SK-N-SH (cell line): ENCODE measurements around the gene SLC4A8. TPM values are rescaled to one million over a fixed set of nuclear protein-coding genes. Genes with fewer than 3 reads are reported as not detected.
A peak's percentile ranks its signal among the peaks of the same experiment; 100 is the strongest.

Experiments used
- CTCF ChIA-PET: fragments of 300-600, 350-600 bp; formaldehyde crosslinking; extraction: SDS; loops from one replicate; lab custom pipeline; 2021; lab: Yijun Ruan, JAX
- POLR2A ChIA-PET: fragments of 350-600 bp; sonication (Branson Sonifier 250); formaldehyde crosslinking; extraction: SDS; loops from one replicate; lab custom pipeline; 2020; ENCODE audit warnings: antibody characterized with exemption, inconsistent platforms; lab: Yijun Ruan, JAX
- DNase-seq: peaks from one replicate; pipeline ENCODE4 v3.0.0; 2012
- H2AFZ ChIP-seq: fragments of 200-600 bp; sonication (generic); 2 replicates; pipeline ENCODE4 v1.8.1; 2016; ENCODE audit warnings: antibody characterized with exemption, mild to moderate bottlenecking, low read depth
- H3F3A ChIP-seq: fragments of 200-600 bp; sonication (generic); replicated peaks from 2 replicates; pipeline ENCODE3; 2016; ENCODE audit warnings: antibody characterized with exemption, mild to moderate bottlenecking; ENCODE audit not compliant: insufficient read depth
- H3K27ac ChIP-seq, 2 experiments: fragments of 200-500 bp in 1 of 2; fragments of 200-600 bp in 1 of 2; sonication (Bioruptor generic) in 1 of 2; sonication (generic), shearing (Covaris generic) in 1 of 2; 2 replicates each; pipeline versions ENCODE4 v1.5.1 to v1.6.1; 2014 to 2016; ENCODE audit warnings: low read depth in 2 of 2, inconsistent platforms in 1 of 2, low read length in 1 of 2, mild to moderate bottlenecking in 1 of 2, mixed read lengths in 1 of 2
- H3K27me3 ChIP-seq: fragments of 200-600 bp; sonication (generic), shearing (Covaris generic); 2 replicates; pipeline ENCODE4 v1.6.1; 2016; ENCODE audit warnings: mixed run types; ENCODE audit not compliant: insufficient read depth
- H3K36me3 ChIP-seq, 2 experiments: fragments of 200-500 bp in 1 of 2; fragments of 200-600 bp in 1 of 2; sonication (Bioruptor generic) in 1 of 2; sonication (generic) in 1 of 2; replicated peaks in 1 of 2; 2 replicates each; pipeline versions ENCODE3 to v1.5.1; 2014 to 2016; ENCODE audit warnings: low read length in 1 of 2, mild to moderate bottlenecking in 1 of 2; ENCODE audit not compliant: insufficient read depth in 2 of 2, control insufficient read depth in 1 of 2
- H3K4me1 ChIP-seq, 2 experiments: fragments of 200-500 bp in 1 of 2; fragments of 200-600 bp in 1 of 2; sonication (Bioruptor generic) in 1 of 2; sonication (generic), shearing (Covaris generic) in 1 of 2; 2 replicates each; pipeline versions ENCODE4 v1.5.1 to v1.6.1; 2014 to 2016; ENCODE audit warnings: low read depth in 1 of 2, low read length in 1 of 2, mixed run types in 1 of 2; ENCODE audit not compliant: insufficient read depth in 2 of 2, control insufficient read depth in 1 of 2
- H3K4me2 ChIP-seq: fragments of 200-600 bp; sonication (generic), shearing (Covaris generic); 2 replicates; pipeline ENCODE4 v1.6.1; 2017; ENCODE audit warnings: mixed run types
- H3K4me3 ChIP-seq, 2 experiments: fragments of 200-500 bp in 1 of 2; fragments of 200-600 bp in 1 of 2; sonication (Bioruptor generic) in 1 of 2; sonication (generic), shearing (Covaris generic) in 1 of 2; 2 replicates each; pipeline versions ENCODE4 v1.5.1 to v1.8.1; 2014 to 2016; ENCODE audit warnings: low read depth in 2 of 2, inconsistent platforms in 1 of 2, low read length in 1 of 2, mild to moderate bottlenecking in 1 of 2, mixed read lengths in 1 of 2, moderate library complexity in 1 of 2
- H3K79me2 ChIP-seq: fragments of 200-600 bp; sonication (generic); 2 replicates; pipeline ENCODE4 v1.8.1; 2017; ENCODE audit warnings: mild to moderate bottlenecking; ENCODE audit not compliant: insufficient read depth
- H3K9ac ChIP-seq: fragments of 200-600 bp; sonication (generic); 2 replicates; pipeline ENCODE4 v1.6.1; 2017; ENCODE audit warnings: mixed run types
- H3K9me2 ChIP-seq: fragments of 200-600 bp; sonication (generic); 2 replicates; pipeline ENCODE4 v1.6.1; 2017; ENCODE audit warnings: mixed run types
- H3K9me3 ChIP-seq: fragments of 200-600 bp; sonication (generic); 2 replicates; pipeline ENCODE4 v1.6.1; 2017; ENCODE audit warnings: mixed run types, mild to moderate bottlenecking, moderate library complexity
- H4K20me1 ChIP-seq: fragments of 200-600 bp; sonication (generic); 2 replicates; pipeline ENCODE4 v1.6.1; 2017; ENCODE audit warnings: mild to moderate bottlenecking, mixed run types; ENCODE audit not compliant: insufficient read depth
- ELF1 ChIP-seq: IDR thresholded peaks from 2 replicates; pipeline ENCODE4 v1.4.0; 2012
- EZH2phosphoT487 ChIP-seq: fragments of 200-600 bp; sonication (generic); IDR thresholded peaks from 2 replicates; pipeline ENCODE4 v1.6.1; 2017; ENCODE audit warnings: low read depth, mixed run types, mild to moderate bottlenecking, antibody characterized with exemption, moderate library complexity, borderline replicate concordance
- FOXM1 ChIP-seq: IDR thresholded peaks from 2 replicates; pipeline ENCODE4 v1.4.0; 2012; ENCODE audit warnings: low read depth, mild to moderate bottlenecking
- IRF3 ChIP-seq: fragments of 150-350 bp; IDR thresholded peaks from 2 replicates; pipeline ENCODE4 v1.6.1; 2016; ENCODE audit warnings: mild to moderate bottlenecking, low read depth, low read length
- MEF2A ChIP-seq: IDR thresholded peaks from 2 replicates; pipeline ENCODE4 v1.4.0; 2012; ENCODE audit warnings: low read depth, borderline replicate concordance
- RAD21 ChIP-seq: IDR thresholded peaks from 2 replicates; pipeline ENCODE4 v1.6.1; 2012; ENCODE audit warnings: mild to moderate bottlenecking, low read length
- REST ChIP-seq: IDR thresholded peaks from 2 replicates; pipeline ENCODE4 v1.6.1; 2012; ENCODE audit warnings: mild to moderate bottlenecking, low read depth, low read length, moderate library complexity
- SIN3A ChIP-seq: IDR thresholded peaks from 2 replicates; pipeline ENCODE4 v1.6.1; 2012; ENCODE audit warnings: low read depth, mild to moderate bottlenecking, low read length, moderate library complexity, borderline replicate concordance
- SMC3 ChIP-seq: IDR thresholded peaks from 2 replicates; pipeline ENCODE4 v1.6.1; 2012; ENCODE audit warnings: low read depth, low read length, improper control_type of control experiment
- TEAD4 ChIP-seq: IDR thresholded peaks from 2 replicates; pipeline ENCODE4 v1.4.0; 2012; ENCODE audit warnings: mild to moderate bottlenecking, borderline replicate concordance; ENCODE audit not compliant: insufficient read depth
- USF1 ChIP-seq: IDR thresholded peaks from 2 replicates; pipeline ENCODE4 v1.4.0; 2012; ENCODE audit warnings: low read depth, borderline replicate concordance
- WGBS: methylation state at CpG from one replicate; pipeline ENCODE4 v1.1.6; 2017; ENCODE audit warnings: low lambda C conversion rate; 5-methylcytosine and 5-hydroxymethylcytosine counted together
- polyA plus RNA-seq, 3 experiments: library from polyadenylated mRNA; depleted of rRNA; stranded (reverse); fragments of >200 nt; gene quantifications; 2 replicates each; pipeline ENCODE4 v1.2.3, GENCODE V29; 2012

The SLC4A8 gene
- polyA plus RNA-seq, 1 of the 3 experiments (the other 2 are of a cell fraction): 5.2 TPM

GRCh38 chr12:51389302-51389999 is 35.2 kb upstream of the SLC4A8 start:
- H3K27ac ChIP-seq: peak overlapping the region in 1 of 2 experiments; percentile 91; a peak in 1 of 4 replicates
- H3K4me2 ChIP-seq: no peak overlapping the region
- no peak overlapping the region for H3K4me3 ChIP-seq
- no peak for DNase-seq
- H3K36me3 ChIP-seq: no peaks in the 10 kb centered on the region
- CTCF ChIA-PET: interaction anchor here (0.7 to 1.8 kb wide), 8 partner anchors 13 to 142 kb away, joined by 3 to 6 read pairs (median 4); partner anchors contain the start of gene SLC4A8
- peaks cover 3 to 47% of the 10 kb centered on the region in 2 experiments; a peak in 2 of 4 replicates for H3K4me1 ChIP-seq
- POLR2A ChIA-PET: no interaction called here
- H3K9me2 ChIP-seq: no peaks in the 10 kb centered on the region
- no peaks in the 10 kb centered on the region for H3K9me3 ChIP-seq
- H3F3A ChIP-seq: peaks cover 18% of the 10 kb centered on the region
- no peak overlapping the region for H2AFZ ChIP-seq
- TF ChIP-seq MEF2A (no peak), IRF3 (no peak), SMC3 (no peak), FOXM1 (no peak), EZH2phosphoT487 (no peak), USF1 (no peak)
- no peak overlapping the region for H3K9ac ChIP-seq
- WGBS: 72% methylated on average over 2 of the region's 2 CpGs
- no peaks in the 10 kb centered on the region for H3K79me2 ChIP-seq
- H4K20me1 ChIP-seq: no peaks in the 10 kb centered on the region
- no peaks in the 10 kb centered on the region for H3K27me3 ChIP-seq

GRCh38 chr12:51390457-51390856 is 34.2 kb upstream of the SLC4A8 start:
- Histone ChIP-seq H3K9me3 (no peaks in the 10 kb centered on the region), H3K27me3 (no peaks in the 10 kb centered on the region), H3K9me2 (no peaks in the 10 kb centered on the region), H4K20me1 (no peaks in the 10 kb centered on the region), H3K4me1 (peaks cover 4 to 51% of the 10 kb centered on the region in 2 experiments; a peak in 2 of 4 replicates), H3F3A (peaks cover 23% of the 10 kb centered on the region), H3K9ac (no peak overlapping the region), H3K4me2 (no peak overlapping the region), H3K79me2 (no peaks in the 10 kb centered on the region), H3K27ac (peak overlapping the region in 1 of 2 experiments; percentile 68; a peak in 1 of 4 replicates), H3K36me3 (no peaks in the 10 kb centered on the region), H2AFZ (no peak overlapping the region), H3K4me3 (peak overlapping the region in 1 of 2 experiments; percentile 50; a peak in 1 of 4 replicates)
- no peak for TF ChIP-seq IRF3
- no peak for TF ChIP-seq ELF1
- TF ChIP-seq RAD21: no peak
- no peak for TF ChIP-seq REST
- no peak for TF ChIP-seq TEAD4
- no peak for TF ChIP-seq FOXM1
- TF ChIP-seq SIN3A: no peak
- WGBS: 100% methylated on average over 2 of the region's 6 CpGs
- no peak for DNase-seq
- CTCF ChIA-PET: interaction anchor here (0.7 to 2.3 kb wide), 8 partner anchors 12 to 537 kb away, joined by 3 to 7 read pairs (median 4); no protein-coding TSS in a partner anchor
- POLR2A ChIA-PET: interaction anchor here (1.5 kb wide), 1 partner anchor 16 kb away, joined by 3 read pairs; no protein-coding TSS in a partner anchor
